ENCODE results near the gene SPO11.

GRCh38 chr20:57372581-57373350 lies 43.2 kb downstream of the SPO11 start:
- TF ChIP-seq POLR2A (IDR thresholded peaks at IDR 0.05) (no peak), CTCF (IDR thresholded peaks at IDR 0.05) (no peak)
